Vagina (tissue), 2 donors: ENCODE data around the gene SDC3. TPM values are rescaled to one million over a fixed set of nuclear protein-coding genes. Genes with fewer than 3 reads are reported as not detected.

ENCODE experiments used
- DNase-seq, 2 donors: peaks; one replicate each; pipeline ENCODE4 v3.0.0-alpha.2; 2017; ENCODE audit errors: extremely low spot score in 2 of 2
- H3K27ac ChIP-seq: fragments of 200-600 bp; sonication (generic); one replicate; pipeline ENCODE4 v1.5.1; 2019
- H3K27me3 ChIP-seq: fragments of 200-600 bp; sonication (generic); one replicate; pipeline ENCODE4 v1.5.1; 2019
- H3K36me3 ChIP-seq, 2 donors: fragments of 200-600 bp; sonication (generic); one replicate each; pipeline ENCODE4 v1.5.1; 2017 to 2019
- H3K4me1 ChIP-seq: fragments of 200-600 bp; sonication (generic); one replicate; pipeline ENCODE4 v1.5.1; 2019
- H3K4me3 ChIP-seq, 2 donors: fragments of 200-600 bp; sonication (generic); 1 replicate in 1 of 2; 2 replicates in 1 of 2; pipeline ENCODE4 v1.5.1; 2016 to 2019
- H3K9me3 ChIP-seq: fragments of 200-600 bp; sonication (generic); one replicate; pipeline ENCODE4 v1.5.1; 2019
- POLR2A ChIP-seq, 2 donors: fragments of 450-650 bp; IDR thresholded peaks; one replicate each; pipeline ENCODE4 v1.6.1; 2017; ENCODE audit warnings: antibody characterized with exemption in 2 of 2, mild to moderate bottlenecking in 2 of 2, moderate library complexity in 2 of 2
- POLR2AphosphoS5 ChIP-seq, 2 donors: sonication (generic); formaldehyde crosslinking; IDR thresholded peaks; one replicate each; pipeline ENCODE4 v1.9.0; 2017; ENCODE audit warnings: antibody characterized with exemption in 2 of 2, mild to moderate bottlenecking in 2 of 2, low read depth in 1 of 2; ENCODE audit not compliant: insufficient read depth in 1 of 2
- intact Hi-C: fragments of 100-400 bp; cut with DNase I; formaldehyde crosslinking; loops from one replicate; pipeline ENCODE4 v1.15.1; 2023
- total RNA-seq: library from RNA; depleted of rRNA; stranded (reverse); fragments of >200 nt; gene quantifications from one replicate; pipeline ENCODE4 v1.2.3, GENCODE V29; 2016
- TF ChIP-seq, protein P1 (sequence below), 3 experiments: fragments of 450-650 bp in 2 of 3; fragments of 200-600 bp in 1 of 3; sonication (generic) in 1 of 3; IDR thresholded peaks; one replicate each; pipeline ENCODE4 v1.5.1; 2017 to 2019; ENCODE audit warnings: antibody characterized with exemption in 3 of 3, mild to moderate bottlenecking in 2 of 3, moderate library complexity in 2 of 3

The SDC3 gene
- total RNA-seq, 1 donor from 2014 or later: 20.1 TPM

DNA sequence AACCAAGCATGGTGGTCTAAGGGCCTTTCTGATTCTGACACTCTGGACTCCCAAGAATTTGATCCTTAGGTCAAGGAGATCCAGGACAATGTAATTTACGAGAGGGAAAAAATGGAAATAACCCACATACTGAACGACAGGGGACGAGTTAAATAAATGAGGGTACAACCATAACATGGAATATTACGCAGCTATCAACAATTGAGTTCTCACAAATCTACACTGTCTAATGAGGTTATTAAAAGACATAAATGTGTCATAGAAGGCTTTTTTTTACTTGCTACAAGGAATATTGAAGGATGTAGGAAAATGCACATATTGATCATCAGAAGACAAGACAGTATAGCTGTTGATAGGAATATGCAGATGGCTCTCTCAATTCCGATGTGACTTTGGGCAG, 23.8 kb downstream of the SDC3 start:
- TF ChIP-seq, protein P1, sequence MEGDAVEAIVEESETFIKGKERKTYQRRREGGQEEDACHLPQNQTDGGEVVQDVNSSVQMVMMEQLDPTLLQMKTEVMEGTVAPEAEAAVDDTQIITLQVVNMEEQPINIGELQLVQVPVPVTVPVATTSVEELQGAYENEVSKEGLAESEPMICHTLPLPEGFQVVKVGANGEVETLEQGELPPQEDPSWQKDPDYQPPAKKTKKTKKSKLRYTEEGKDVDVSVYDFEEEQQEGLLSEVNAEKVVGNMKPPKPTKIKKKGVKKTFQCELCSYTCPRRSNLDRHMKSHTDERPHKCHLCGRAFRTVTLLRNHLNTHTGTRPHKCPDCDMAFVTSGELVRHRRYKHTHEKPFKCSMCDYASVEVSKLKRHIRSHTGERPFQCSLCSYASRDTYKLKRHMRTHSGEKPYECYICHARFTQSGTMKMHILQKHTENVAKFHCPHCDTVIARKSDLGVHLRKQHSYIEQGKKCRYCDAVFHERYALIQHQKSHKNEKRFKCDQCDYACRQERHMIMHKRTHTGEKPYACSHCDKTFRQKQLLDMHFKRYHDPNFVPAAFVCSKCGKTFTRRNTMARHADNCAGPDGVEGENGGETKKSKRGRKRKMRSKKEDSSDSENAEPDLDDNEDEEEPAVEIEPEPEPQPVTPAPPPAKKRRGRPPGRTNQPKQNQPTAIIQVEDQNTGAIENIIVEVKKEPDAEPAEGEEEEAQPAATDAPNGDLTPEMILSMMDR (IDR thresholded peaks at IDR 0.05): no peak
- TF ChIP-seq POLR2A (IDR thresholded peaks at IDR 0.05) (no peak), POLR2AphosphoS5 (IDR thresholded peaks at IDR 0.05; ENCODE audit: insufficient read depth in 1 of 2, low read depth in 1 of 2) (no peak)
- Histone ChIP-seq H3K27ac (no peak overlapping the region), H3K9me3 (no peaks in the 10 kb centered on the region), H3K27me3 (no peaks in the 10 kb centered on the region), H3K36me3 (no peaks in the 10 kb centered on the region), H3K4me3 (no peak overlapping the region), H3K4me1 (peaks cover 28% of the 10 kb centered on the region)
- no peak for DNase-seq
- intact Hi-C loops: no loop called here

DNA sequence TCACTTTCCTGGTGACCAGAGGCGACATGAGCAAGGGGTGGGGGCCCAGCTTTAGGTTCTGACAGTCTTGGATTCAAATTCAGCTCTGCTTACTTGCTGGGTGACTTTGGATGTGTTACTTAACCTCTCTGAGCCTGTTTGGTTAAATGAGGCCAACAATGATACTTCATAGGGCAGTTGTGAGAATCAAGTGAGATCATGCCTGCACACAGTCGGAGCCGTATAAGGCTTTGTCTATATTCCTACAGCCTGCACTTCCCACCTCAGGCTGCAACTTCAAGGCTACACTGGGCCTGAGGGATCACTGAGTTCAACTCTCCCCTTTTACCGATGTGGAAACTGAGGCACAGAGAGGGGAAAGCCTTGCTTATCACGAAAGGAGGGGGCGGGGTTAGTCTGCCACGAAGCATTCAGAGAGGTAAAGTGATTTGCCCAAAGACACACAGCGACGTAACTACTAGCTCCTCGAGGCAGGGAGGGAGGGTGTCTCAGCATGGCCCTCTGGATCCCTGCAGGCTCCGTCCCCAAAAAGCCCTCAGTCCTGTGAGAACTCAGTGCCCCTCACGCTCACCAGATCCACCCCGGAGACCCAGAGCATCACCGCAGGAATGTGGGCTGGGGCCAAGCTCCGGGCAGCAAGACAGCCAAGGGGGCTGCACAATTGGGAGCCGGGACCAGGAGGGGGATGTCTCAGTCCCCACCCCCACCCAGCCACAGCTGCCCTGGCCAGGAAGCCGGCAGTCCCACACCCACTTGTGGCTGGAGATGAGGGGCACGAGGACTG, 25.0 kb downstream of the SDC3 start:
- peaks cover 20% of the 10 kb centered on the region for H3K4me1 ChIP-seq
- H3K27ac ChIP-seq: no peak overlapping the region
- H3K4me3 ChIP-seq: no peak overlapping the region
- no peak for DNase-seq
- intact Hi-C loops: no loop called here
- H3K36me3 ChIP-seq: no peaks in the 10 kb centered on the region
- TF ChIP-seq POLR2A (IDR thresholded peaks at IDR 0.05): no peak
- no peak for TF ChIP-seq POLR2AphosphoS5 (IDR thresholded peaks at IDR 0.05; ENCODE audit: insufficient read depth in 1 of 2, low read depth in 1 of 2)
- TF ChIP-seq, protein P1 (IDR thresholded peaks at IDR 0.05): no peak
- no peaks in the 10 kb centered on the region for H3K27me3 ChIP-seq
- H3K9me3 ChIP-seq: no peaks in the 10 kb centered on the region

DNA sequence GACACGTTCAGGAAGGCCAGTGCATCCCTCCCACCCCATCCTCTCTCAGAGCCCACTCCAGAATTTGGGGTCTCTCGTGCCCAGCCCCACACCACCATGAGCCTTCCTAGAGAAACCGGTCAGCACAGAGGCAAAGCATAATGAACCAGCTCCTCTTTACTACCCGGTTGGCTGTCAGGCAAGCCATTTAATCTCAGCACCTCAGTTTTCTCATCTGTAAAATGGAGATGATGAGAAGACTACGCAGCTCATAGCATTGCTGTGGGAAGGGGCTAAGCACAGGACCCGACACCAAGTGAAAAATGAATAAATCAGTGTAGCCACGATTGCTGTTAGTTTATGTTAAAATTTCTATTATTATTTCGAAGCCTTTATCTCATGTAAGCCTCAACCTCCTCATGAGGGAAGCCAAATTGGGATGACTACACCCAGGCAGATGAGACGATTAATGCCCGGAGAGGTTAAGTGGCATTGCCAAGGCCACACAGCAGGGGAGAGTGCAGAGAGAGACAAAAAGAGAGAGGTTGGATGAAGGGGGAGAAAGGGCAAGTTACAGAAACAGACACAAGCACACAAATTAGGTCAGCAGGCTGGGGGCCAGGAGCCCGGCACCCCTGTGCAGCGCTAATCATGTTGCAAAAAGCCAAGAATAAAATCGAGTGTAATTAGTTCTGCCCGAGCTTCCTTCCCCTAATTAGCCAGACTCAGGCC, 25.7 kb downstream of the SDC3 start:
- Histone ChIP-seq H3K36me3 (no peaks in the 10 kb centered on the region), H3K4me3 (no peak overlapping the region), H3K9me3 (no peaks in the 10 kb centered on the region), H3K27me3 (no peaks in the 10 kb centered on the region), H3K27ac (no peak overlapping the region), H3K4me1 (peaks cover 15% of the 10 kb centered on the region)
- no peak for DNase-seq
- TF ChIP-seq POLR2AphosphoS5 (IDR thresholded peaks at IDR 0.05; ENCODE audit: insufficient read depth in 1 of 2, low read depth in 1 of 2) (no peak), POLR2A (IDR thresholded peaks at IDR 0.05) (no peak)
- TF ChIP-seq, protein P1 (IDR thresholded peaks at IDR 0.05): no peak
- intact Hi-C loops: no loop called here

DNA sequence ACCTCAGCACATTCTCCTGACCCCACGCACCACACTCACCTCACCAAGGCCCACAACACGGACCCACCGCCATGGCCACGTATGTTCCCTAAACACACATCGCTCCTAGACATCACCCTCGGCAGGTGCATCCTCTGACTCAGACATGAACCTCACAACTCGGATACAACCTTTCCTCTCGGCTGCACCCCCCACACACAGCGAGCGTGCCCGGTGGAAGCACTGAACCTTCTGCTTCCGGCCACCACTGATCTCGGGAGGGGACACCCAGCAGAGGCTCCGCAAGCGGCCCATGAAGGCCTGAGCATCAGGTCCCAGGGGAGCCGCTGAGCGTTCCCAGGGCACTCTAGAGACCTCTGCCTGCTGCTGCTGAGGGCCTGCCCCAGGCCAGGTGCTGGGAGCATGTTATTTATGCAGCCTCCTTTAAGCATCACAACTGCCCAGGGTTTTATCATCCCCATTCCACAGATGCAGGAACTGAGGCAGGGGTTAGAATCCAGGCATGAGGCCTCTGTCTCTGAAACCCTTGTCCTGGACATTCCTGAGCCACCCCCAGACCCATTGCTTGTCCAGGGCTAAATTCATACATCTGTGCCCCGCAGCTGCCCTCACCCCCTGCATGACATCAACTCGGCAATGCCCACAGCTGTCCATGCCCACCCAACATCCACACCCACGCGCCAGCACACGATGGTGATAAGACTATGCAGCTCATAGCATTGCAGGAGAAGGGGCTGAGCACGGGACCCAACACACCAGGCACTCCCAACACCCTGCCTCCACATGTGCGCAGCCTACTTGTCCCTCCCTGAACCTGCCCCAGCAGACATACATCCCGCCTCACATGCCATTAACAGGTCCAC, 27.0 kb downstream of the SDC3 start:
- Histone ChIP-seq H3K27me3 (no peaks in the 10 kb centered on the region), H3K9me3 (no peaks in the 10 kb centered on the region), H3K27ac (no peak overlapping the region), H3K4me3 (no peak overlapping the region), H3K4me1 (peaks cover 27% of the 10 kb centered on the region), H3K36me3 (no peaks in the 10 kb centered on the region)
- DNase-seq: no peak
- no peak for TF ChIP-seq POLR2AphosphoS5 (IDR thresholded peaks at IDR 0.05; ENCODE audit: insufficient read depth in 1 of 2, low read depth in 1 of 2)
- TF ChIP-seq, protein P1 (IDR thresholded peaks at IDR 0.05): no peak
- TF ChIP-seq POLR2A (IDR thresholded peaks at IDR 0.05): no peak
- intact Hi-C loops: no loop called here
